Dendritic cell treated with granulocyte-macrophage colony-stimulating factor and Interleukin-4, amounts not matched to agents 40 ng/mL and 50 ng/mL, for 4 days (primary cell): ENCODE measurements around the gene TAS1R2.
"Not testable (repeated sequence)": the region's sequence is repeated elsewhere in the genome, so short reads cannot be mapped to it uniquely, and the experiment has no call there.

ENCODE experiments used
- H3K27ac Mint-ChIP-seq: one replicate; pipeline ENCODE4 v1.8.0; 2022; ENCODE audit warnings: mild to moderate bottlenecking, mixed read lengths
- H3K27me3 Mint-ChIP-seq: one replicate; pipeline ENCODE4 v1.8.0; 2022; ENCODE audit warnings: mild to moderate bottlenecking, mixed read lengths
- H3K36me3 Mint-ChIP-seq: one replicate; pipeline ENCODE4 v1.8.0; 2022; ENCODE audit warnings: low read depth, mixed read lengths
- H3K4me1 Mint-ChIP-seq: one replicate; pipeline ENCODE4 v1.8.0; 2022; ENCODE audit warnings: low read depth, mixed read lengths
- H3K4me3 Mint-ChIP-seq: one replicate; pipeline ENCODE4 v1.8.0; 2022; ENCODE audit warnings: mild to moderate bottlenecking, moderate library complexity, mixed read lengths
- H3K9me3 Mint-ChIP-seq: one replicate; pipeline ENCODE4 v1.8.0; 2022; ENCODE audit warnings: mixed read lengths
- intact Hi-C: fragments of 100-400 bp; cut with micrococcal nuclease; formaldehyde crosslinking; loops from one replicate; pipeline ENCODE4 v1.15.0; 2022

Gene TAS1R2

DNA sequence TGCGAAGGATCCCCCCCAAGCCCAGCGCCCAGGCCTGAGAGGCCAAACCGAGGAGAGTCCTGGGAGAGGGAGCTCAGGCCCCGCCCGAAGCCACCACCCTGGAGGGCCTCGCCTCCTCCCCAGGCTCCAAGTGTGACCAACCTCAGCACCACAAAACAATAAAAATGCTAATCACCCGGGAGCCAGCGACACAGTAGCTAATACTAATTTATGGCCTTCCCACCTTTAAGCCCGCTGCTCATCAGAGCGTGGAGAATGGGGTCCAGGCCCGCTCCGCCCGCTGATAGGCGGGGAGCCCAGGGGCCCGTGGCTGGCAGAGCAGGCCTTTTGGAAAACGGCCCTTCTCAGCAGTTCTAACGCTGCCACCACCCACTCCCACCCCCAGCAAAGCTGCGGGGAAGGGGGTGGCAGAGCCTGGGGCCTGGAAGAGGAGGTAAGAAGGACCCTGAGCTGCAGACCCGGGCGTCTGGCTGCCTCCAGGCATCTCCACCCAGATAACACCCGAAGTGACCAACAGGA lies 20.4 kb upstream of the TAS1R2 start:
- H3K4me1 Mint-ChIP-seq = no peaks in the 10 kb centered on the region
- intact Hi-C loops = no loop called here
- H3K4me3 Mint-ChIP-seq = no peak overlapping the region
- H3K27ac Mint-ChIP-seq = no peak overlapping the region
- H3K36me3 Mint-ChIP-seq = peaks cover 72% of the 10 kb centered on the region
- no peaks in the 10 kb centered on the region for H3K9me3 Mint-ChIP-seq
- no peaks in the 10 kb centered on the region for H3K27me3 Mint-ChIP-seq

DNA sequence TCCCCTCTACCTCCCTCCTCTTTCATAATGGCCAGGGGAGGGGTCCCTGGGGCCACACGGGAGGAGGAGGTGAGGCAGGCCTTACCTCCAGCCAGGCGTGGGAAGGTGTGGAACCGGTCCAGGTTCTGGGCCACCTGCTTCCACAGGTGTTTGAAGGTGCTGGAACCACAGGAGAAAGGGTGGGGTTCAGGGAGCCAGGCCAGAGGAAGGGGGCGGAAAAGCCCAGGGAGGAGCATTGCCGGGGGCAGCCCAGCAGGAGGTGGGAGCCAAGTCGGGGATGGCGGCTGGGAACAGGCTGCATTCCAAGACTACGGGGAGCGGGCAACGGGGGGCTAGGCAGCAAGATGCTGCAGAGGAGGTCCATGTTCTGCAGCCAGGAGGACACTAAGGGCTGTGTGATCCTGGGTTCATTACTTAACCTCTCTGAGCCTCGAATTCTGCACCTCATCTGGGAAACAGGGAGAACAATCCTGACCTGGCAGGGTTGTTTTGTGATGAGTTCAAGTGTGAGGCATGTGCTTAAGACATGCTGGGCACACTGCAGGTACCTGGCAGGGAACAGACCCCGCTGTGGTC lies 19.8 kb upstream of the TAS1R2 start:
- no peaks in the 10 kb centered on the region for H3K9me3 Mint-ChIP-seq
- no peaks in the 10 kb centered on the region for H3K27me3 Mint-ChIP-seq
- H3K27ac Mint-ChIP-seq = no peak overlapping the region
- peaks cover 72% of the 10 kb centered on the region for H3K36me3 Mint-ChIP-seq
- intact Hi-C loops = no loop called here
- no peak overlapping the region for H3K4me3 Mint-ChIP-seq
- no peaks in the 10 kb centered on the region for H3K4me1 Mint-ChIP-seq

DNA sequence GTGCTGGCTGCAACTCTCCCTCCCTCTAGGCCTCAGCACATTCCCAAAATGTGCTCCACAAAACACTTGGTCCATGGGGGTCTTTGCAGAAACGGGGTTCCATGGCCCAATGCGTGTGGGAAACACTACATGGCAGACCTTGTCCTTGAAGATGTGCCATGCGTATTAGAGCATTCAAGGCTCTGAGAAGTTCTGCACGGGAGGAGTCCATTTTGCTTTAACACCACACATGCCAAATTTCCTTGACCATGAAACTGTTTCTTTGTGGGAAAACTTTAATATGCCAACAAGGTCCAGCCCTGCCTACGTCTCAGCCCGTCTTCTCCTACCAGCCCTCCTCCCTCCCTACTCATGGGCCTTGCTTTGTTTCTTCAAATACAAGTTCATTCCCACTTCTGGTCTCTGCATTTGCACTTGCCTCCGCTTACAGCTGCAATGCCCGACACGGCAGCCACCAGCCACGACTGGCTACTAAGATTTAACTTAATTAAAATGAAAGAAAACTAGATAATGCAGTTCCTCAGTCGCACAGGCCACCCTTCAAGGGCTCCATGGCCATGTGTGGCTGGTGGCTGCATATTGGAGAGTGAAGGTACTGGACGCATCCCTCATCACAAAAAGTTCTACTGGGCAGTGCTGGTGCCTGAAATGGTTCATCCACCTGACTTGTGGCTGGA lies 19.2 kb upstream of the TAS1R2 start:
- Mint-ChIP-seq H3K27me3 (no peaks in the 10 kb centered on the region), H3K27ac (no peak overlapping the region), H3K9me3 (no peaks in the 10 kb centered on the region), H3K4me1 (no peaks in the 10 kb centered on the region), H3K4me3 (no peak overlapping the region), H3K36me3 (peaks cover 73% of the 10 kb centered on the region)
- intact Hi-C loops = no loop called here

DNA sequence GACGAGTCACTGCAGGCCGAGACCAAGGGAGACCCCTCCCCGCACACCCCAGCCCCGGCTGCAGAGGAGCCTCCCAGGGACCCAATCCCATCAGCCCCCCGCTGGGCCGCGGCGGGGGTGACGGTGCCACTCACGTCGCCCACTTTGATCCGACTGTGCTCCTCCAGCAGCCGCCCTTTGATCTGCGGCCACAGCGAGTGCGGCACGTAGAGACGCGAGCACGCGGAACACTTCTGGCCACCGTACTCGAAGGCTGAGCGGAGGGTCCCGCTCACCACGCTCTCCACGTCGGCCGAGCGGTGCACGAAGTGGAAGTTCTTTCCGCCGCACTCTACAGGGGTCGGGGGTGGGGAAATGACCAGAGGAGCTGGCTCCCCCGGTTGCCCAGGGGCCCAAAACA lies 17.8 kb upstream of the TAS1R2 start:
- Mint-ChIP-seq H3K36me3 (peaks cover 67% of the 10 kb centered on the region), H3K4me3 (no peak overlapping the region), H3K4me1 (no peaks in the 10 kb centered on the region), H3K9me3 (no peaks in the 10 kb centered on the region), H3K27me3 (no peaks in the 10 kb centered on the region), H3K27ac (no peak overlapping the region)
- intact Hi-C loops = no loop called here

DNA sequence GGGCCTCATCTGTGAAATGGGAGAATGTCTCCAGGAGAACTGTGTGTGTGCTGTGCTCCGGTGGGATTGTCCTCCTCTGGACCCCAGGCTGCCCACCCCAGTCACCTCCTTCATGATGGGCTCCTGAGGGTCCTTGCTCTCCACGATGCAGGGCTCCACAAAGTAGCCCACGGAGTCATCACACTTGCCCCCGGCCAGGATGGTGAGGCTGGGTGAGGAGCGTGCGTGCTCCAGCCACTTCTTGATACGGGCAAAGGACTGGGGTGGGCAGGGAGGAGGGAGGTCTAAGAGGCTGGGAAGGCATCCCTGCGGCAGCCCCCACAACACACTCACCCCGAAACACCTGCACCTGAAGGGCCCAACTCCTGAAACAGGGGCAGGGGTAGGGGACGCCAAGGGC lies 16.8 kb upstream of the TAS1R2 start:
- no peak overlapping the region for H3K27ac Mint-ChIP-seq
- H3K9me3 Mint-ChIP-seq = no peaks in the 10 kb centered on the region
- H3K36me3 Mint-ChIP-seq = peaks cover 67% of the 10 kb centered on the region
- intact Hi-C loops = no loop called here
- no peak overlapping the region for H3K4me3 Mint-ChIP-seq
- H3K4me1 Mint-ChIP-seq = peaks cover 6% of the 10 kb centered on the region
- H3K27me3 Mint-ChIP-seq = no peaks in the 10 kb centered on the region

DNA sequence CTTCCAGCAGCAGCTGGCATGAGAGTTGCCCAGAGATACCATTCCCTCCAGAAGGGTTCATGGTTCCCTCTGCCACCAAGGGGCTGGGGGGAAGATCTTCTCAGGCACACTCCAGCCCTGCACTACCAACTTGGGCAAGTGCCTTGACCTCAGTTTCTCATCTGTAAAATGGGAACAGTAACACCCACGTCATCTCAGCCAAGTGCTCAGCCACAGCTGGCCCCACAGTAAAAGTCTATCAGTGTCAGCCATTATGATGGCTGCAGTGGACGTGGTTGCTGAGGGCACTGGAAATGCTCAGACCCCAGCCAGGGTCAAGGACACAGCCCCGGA lies 16.3 kb upstream of the TAS1R2 start:
- intact Hi-C loops = no loop called here

DNA sequence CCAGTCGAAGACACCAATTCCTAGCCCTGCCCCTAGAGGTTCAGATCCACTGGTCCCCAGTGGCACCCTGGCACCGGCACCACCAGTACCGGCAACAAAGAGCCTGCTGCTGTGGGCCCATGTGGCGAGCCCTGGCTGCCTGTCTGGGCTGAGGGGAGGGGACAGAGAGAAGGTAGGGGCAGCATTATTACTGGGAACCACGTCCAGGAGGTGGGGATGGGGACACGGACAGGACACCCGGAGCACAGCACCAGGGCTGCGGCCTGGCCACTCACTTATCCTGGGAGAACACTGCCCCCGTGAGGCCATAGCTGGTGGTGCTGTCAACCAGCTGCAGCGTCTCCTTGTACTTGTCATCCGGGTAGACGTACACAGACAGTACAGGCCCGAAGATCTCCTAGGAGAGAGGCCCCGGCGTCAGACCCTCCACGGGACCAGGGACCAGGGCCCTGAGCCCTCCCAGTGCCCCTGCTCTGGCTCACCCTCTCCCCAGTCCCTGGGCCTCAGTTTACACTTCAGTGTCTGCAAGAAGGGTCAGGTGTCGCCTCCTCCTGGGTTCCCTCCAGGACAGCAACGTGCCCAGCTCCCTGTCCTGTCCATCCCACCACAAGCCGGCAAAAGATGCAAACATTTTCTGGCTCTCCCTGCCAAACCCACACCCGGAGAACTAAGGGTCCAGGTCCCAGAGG lies 15.8 kb upstream of the TAS1R2 start:
- Mint-ChIP-seq H3K4me1 (peaks cover 7% of the 10 kb centered on the region), H3K27me3 (no peaks in the 10 kb centered on the region), H3K36me3 (peaks cover 64% of the 10 kb centered on the region), H3K4me3 (no peak overlapping the region), H3K27ac (no peak overlapping the region), H3K9me3 (no peaks in the 10 kb centered on the region)
- intact Hi-C loops = no loop called here

More for the DNA sequence above, 16.3 kb upstream of the TAS1R2 start:
- Mint-ChIP-seq H3K4me1 (peaks cover 7% of the 10 kb centered on the region), H3K27me3 (no peaks in the 10 kb centered on the region), H3K9me3 (no peaks in the 10 kb centered on the region), H3K4me3 (no peak overlapping the region), H3K36me3 (peaks cover 65% of the 10 kb centered on the region), H3K27ac (no peak overlapping the region)

DNA sequence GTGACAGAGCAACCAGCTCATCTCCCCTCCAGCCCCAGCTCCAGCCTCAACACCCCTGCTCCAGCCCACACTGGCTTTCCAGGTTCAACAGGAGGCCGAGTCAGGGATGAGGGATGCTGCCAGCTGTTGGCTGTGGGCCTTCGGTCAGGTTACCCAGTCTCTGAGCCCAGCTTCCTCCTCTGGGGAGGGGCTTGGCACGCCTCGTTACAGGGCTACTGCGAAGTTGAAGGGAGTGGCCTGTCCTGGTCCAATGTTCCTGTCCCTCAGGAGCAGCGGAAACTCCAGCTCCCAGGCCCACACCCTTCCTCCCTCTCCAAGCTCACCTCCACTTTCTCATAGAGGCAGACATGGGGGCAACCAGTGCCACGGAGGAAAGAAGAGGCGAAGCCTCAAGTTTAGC lies 15.1 kb upstream of the TAS1R2 start:
- intact Hi-C loops = no loop called here

DNA sequence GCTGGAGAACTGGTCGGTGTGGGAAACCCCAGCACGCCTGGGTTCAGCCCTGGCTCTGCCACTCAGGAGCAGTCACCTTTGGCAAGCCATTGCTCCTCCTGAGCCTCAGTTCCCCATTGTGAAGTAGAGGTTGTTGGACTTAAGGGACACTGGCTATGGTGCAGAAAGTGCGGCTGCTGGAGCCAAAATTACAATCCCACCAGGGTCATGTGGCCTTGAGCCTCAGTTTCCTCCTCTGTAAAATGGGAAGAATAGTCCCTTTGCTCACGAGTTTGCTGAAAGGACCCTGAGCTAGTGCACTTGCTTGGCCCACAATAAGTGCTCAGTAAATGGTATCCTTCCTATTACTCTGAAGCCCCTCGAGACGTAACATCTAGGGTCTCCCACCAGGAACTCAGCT lies 14.6 kb upstream of the TAS1R2 start:
- Mint-ChIP-seq H3K9me3 (no peaks in the 10 kb centered on the region), H3K27me3 (no peaks in the 10 kb centered on the region), H3K27ac (no peak overlapping the region), H3K4me3 (no peak overlapping the region), H3K4me1 (peaks cover 7% of the 10 kb centered on the region), H3K36me3 (peaks cover 61% of the 10 kb centered on the region)
- intact Hi-C loops = no loop called here

More for the DNA sequence above, 15.1 kb upstream of the TAS1R2 start:
- H3K4me1 Mint-ChIP-seq = peaks cover 7% of the 10 kb centered on the region
- peaks cover 64% of the 10 kb centered on the region for H3K36me3 Mint-ChIP-seq
- H3K4me3 Mint-ChIP-seq = no peak overlapping the region
- no peaks in the 10 kb centered on the region for H3K27me3 Mint-ChIP-seq
- no peaks in the 10 kb centered on the region for H3K9me3 Mint-ChIP-seq
- H3K27ac Mint-ChIP-seq = no peak overlapping the region

DNA sequence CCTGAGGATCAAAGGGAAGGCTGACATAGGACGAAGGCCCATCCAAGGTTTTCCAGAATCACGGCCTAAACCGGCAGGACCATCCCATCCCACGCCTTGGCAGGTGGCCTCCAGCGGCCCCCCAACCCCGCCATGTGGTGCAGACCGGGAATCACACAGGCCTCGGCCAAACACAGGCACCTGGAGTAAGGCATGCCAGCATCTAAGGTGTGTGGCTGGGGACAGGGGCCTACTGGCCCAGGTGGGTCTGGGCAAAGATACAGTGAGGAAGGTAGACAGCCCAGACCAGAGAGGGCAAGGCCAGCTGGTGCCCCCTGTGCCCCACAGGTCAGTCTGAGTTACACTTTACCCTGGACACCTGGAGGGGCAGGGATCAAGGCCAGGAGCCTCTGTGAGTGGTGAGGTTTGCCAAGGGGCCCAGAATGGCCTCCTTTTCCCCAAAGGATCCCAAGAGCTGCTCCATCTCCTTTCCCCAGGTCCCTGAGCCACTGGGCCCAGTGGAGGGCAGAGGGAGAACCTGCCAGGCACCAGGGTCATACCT lies 12.7 kb upstream of the TAS1R2 start:
- Mint-ChIP-seq H3K36me3 (peaks cover 42% of the 10 kb centered on the region), H3K4me3 (no peak overlapping the region)

DNA sequence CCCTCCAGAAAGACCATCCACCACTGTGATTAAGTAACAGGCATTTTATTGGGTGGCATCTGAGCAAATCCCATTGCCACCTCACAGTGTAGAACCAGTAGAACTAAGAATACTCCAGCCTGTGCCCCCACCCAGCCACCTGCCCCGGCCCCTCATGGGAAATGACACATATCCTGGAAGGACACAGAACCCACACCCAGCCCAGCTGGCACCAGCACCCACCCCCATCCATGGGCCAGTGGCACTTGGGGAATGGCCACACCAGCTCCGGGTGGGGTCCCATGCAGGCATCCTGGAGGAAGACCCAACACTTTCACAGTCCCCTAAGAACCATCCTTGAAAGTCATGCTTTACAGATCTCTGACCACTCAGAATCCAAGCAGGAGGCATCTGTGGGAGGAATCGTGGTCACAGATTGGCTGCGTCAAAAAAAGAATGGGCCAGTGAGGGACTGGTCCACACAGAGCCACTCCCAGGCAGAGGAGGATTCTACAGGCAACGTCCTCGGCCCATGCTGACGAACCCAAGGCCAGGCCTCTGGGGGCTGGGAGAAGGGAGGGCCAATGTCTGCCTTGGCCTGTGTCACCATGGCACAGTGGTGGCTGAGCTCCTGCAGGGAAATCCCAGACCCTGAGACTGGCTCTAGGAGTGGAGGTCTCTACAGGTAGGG lies 12.1 kb upstream of the TAS1R2 start:
- no peaks in the 10 kb centered on the region for H3K9me3 Mint-ChIP-seq
- intact Hi-C loops = no loop called here

More for the DNA sequence above, 12.7 kb upstream of the TAS1R2 start:
- H3K27ac Mint-ChIP-seq = no peak overlapping the region
- peaks cover 3% of the 10 kb centered on the region for H3K27me3 Mint-ChIP-seq
- intact Hi-C loops = no loop called here
- peaks cover 7% of the 10 kb centered on the region for H3K4me1 Mint-ChIP-seq
- no peaks in the 10 kb centered on the region for H3K9me3 Mint-ChIP-seq

DNA sequence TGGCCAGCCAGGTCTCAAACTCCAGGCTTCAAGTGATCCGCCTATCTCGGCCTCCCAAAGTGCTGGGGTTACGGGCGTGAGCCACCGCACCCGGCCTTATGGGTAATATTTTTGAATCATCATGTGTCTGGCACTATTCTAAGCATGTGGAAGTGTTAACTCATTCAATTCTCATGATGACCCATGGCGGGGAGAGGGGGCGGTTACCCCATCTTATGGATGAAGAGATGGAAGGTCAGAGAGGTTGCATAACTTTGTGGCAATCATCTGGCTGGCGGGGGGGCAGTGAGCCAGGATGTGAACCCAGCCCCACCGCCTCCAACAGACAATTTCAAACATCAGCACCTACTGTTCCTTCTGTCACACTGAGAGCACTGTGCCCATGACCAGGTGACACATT lies 11.5 kb upstream of the TAS1R2 start:
- intact Hi-C loops = no loop called here
- Mint-ChIP-seq H3K4me1 (peaks cover 7% of the 10 kb centered on the region), H3K27me3 (peaks cover 3% of the 10 kb centered on the region), H3K27ac (no peak overlapping the region), H3K4me3 (no peak overlapping the region), H3K9me3 (no peaks in the 10 kb centered on the region), H3K36me3 (peaks cover 35% of the 10 kb centered on the region)

More for the DNA sequence above, 12.1 kb upstream of the TAS1R2 start:
- Mint-ChIP-seq H3K27me3 (peaks cover 3% of the 10 kb centered on the region), H3K27ac (no peak overlapping the region), H3K4me3 (no peak overlapping the region), H3K36me3 (peaks cover 40% of the 10 kb centered on the region), H3K4me1 (peaks cover 7% of the 10 kb centered on the region)

DNA sequence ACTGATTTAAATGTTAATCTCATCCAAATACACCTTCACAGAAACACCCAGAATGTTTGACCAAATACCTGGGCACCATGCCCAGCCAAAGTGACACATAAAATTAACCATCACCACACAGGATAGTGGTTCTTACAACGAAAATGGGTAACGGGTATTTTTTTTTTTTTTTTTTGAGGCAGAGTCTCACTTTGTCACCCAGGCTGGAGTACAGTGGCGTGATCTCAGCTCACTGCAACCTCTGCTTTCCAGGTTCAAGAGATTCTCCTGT lies 11.1 kb upstream of the TAS1R2 start:
- H3K4me3 Mint-ChIP-seq, H3K4me1 Mint-ChIP-seq, H3K27me3 Mint-ChIP-seq, H3K27ac Mint-ChIP-seq, intact Hi-C loops, H3K9me3 Mint-ChIP-seq: not testable (repeated sequence)
- H3K36me3 Mint-ChIP-seq = peaks cover 32% of the 10 kb centered on the region
